ENCODE measurements around the gene HEMGN.

Gene HEMGN

GRCh38 chr9:97972753-97973152 lies 34.8 kb upstream of the HEMGN start:
- Histone ChIP-seq H2BK5ac (ENCODE audit: low read depth, low read length, poor library complexity, severe bottlenecking) (no peak overlapping the region), H4K8ac (ENCODE audit: low read length) (no peak overlapping the region), H3K9ac (ENCODE audit: low read length) (no peak overlapping the region), H2AFZ (ENCODE audit: low read depth, low read length) (no peak overlapping the region), H3K4me1 (ENCODE audit: control insufficient read depth, insufficient read depth, low read depth, low read length) (no peaks in the 10 kb centered on the region), H3K79me1 (replicated peaks; ENCODE audit: low read length, poor library complexity, severe bottlenecking) (no peaks in the 10 kb centered on the region), H3K4me2 (ENCODE audit: low read length, poor library complexity, severe bottlenecking) (no peak overlapping the region), H3K23ac (ENCODE audit: low read length in 2 of 2) (no peak overlapping the region), H3K4me3 (ENCODE audit: insufficient read depth in 1 of 2, low read depth in 1 of 2, low read length in 2 of 2) (no peak overlapping the region), H3K14ac (ENCODE audit: low read length in 2 of 2) (no peak overlapping the region), H3K36me3 (ENCODE audit: control insufficient read depth in 1 of 2, insufficient read depth in 2 of 2, low read depth in 1 of 2, low read length in 2 of 2) (no peaks in the 10 kb centered on the region), H3K27me3 (ENCODE audit: control insufficient read depth in 1 of 2, insufficient read depth in 1 of 2, low read length in 2 of 2) (peaks cover 0 to 6% of the 10 kb centered on the region in 2 experiments), H2BK120ac (ENCODE audit: low read depth, low read length) (no peak overlapping the region), H4K91ac (ENCODE audit: low read length) (no peak overlapping the region), H2AK5ac (ENCODE audit: low read length, severe bottlenecking) (no peak overlapping the region), H3K9me3 (ENCODE audit: control insufficient read depth, low read length) (no peaks in the 10 kb centered on the region), H3K4ac (ENCODE audit: low read depth in 1 of 2, low read length in 2 of 2) (no peak overlapping the region), H2BK15ac (ENCODE audit: low read depth, poor library complexity, severe bottlenecking) (no peak overlapping the region), H2BK12ac (ENCODE audit: low read length in 2 of 2) (no peak overlapping the region), H3K18ac (ENCODE audit: low read depth in 1 of 2, low read length in 2 of 2) (no peak overlapping the region), H3K27ac (ENCODE audit: low read length, poor library complexity, severe bottlenecking) (no peak overlapping the region)
- 83% methylated on average over 4 of the region's 4 CpGs for WGBS
- DNase-seq, result no peak

- DNase-seq, result no peak
- Histone ChIP-seq H3K18ac (ENCODE audit: low read depth in 1 of 2, low read length in 2 of 2) (no peak overlapping the region), H3K79me1 (replicated peaks; ENCODE audit: low read length, poor library complexity, severe bottlenecking) (no peaks in the 10 kb centered on the region), H3K4me2 (ENCODE audit: low read length, poor library complexity, severe bottlenecking) (no peak overlapping the region), H2AFZ (ENCODE audit: low read depth, low read length) (no peak overlapping the region), H3K9me3 (ENCODE audit: control insufficient read depth, low read length) (no peaks in the 10 kb centered on the region), H3K4me1 (ENCODE audit: control insufficient read depth, insufficient read depth, low read depth, low read length) (no peaks in the 10 kb centered on the region), H3K27me3 (ENCODE audit: control insufficient read depth in 1 of 2, insufficient read depth in 1 of 2, low read length in 2 of 2) (peaks cover 10 to 18% of the 10 kb centered on the region in 2 experiments), H4K8ac (ENCODE audit: low read length) (no peak overlapping the region), H3K27ac (ENCODE audit: low read length, poor library complexity, severe bottlenecking) (no peak overlapping the region), H3K4me3 (ENCODE audit: insufficient read depth in 1 of 2, low read depth in 1 of 2, low read length in 2 of 2) (no peak overlapping the region), H2BK120ac (ENCODE audit: low read depth, low read length) (no peak overlapping the region), H2BK15ac (ENCODE audit: low read depth, poor library complexity, severe bottlenecking) (no peak overlapping the region), H3K23ac (ENCODE audit: low read length in 2 of 2) (no peak overlapping the region), H3K14ac (ENCODE audit: low read length in 2 of 2) (no peak overlapping the region), H2AK5ac (ENCODE audit: low read length, severe bottlenecking) (no peak overlapping the region), H3K36me3 (ENCODE audit: control insufficient read depth in 1 of 2, insufficient read depth in 2 of 2, low read depth in 1 of 2, low read length in 2 of 2) (no peaks in the 10 kb centered on the region), H3K9ac (ENCODE audit: low read length) (no peak overlapping the region), H2BK12ac (ENCODE audit: low read length in 2 of 2) (no peak overlapping the region), H2BK5ac (ENCODE audit: low read depth, low read length, poor library complexity, severe bottlenecking) (no peak overlapping the region), H4K91ac (ENCODE audit: low read length) (no peak overlapping the region), H3K4ac (ENCODE audit: low read depth in 1 of 2, low read length in 2 of 2) (no peak overlapping the region)
- WGBS, result 75% methylated on average over 6 of the region's 7 CpGs
These were observed 32.2 kb upstream of the HEMGN start for GRCh38 chr9:97970165-97970564.

- no peaks in the 10 kb centered on the region for H3K9me3 ChIP-seq (ENCODE audit: control insufficient read depth, low read length)
- H3K9ac ChIP-seq (ENCODE audit: low read length), result no peak overlapping the region
- no peak for DNase-seq
- H3K4me3 ChIP-seq (ENCODE audit: insufficient read depth in 1 of 2, low read depth in 1 of 2, low read length in 2 of 2), result no peak overlapping the region
- H2AFZ ChIP-seq (ENCODE audit: low read depth, low read length), result no peak overlapping the region
- no peak overlapping the region for H4K8ac ChIP-seq (ENCODE audit: low read length)
- no peaks in the 10 kb centered on the region for H3K4me1 ChIP-seq (ENCODE audit: control insufficient read depth, insufficient read depth, low read depth, low read length)
- no peaks in the 10 kb centered on the region for H3K36me3 ChIP-seq (ENCODE audit: control insufficient read depth in 1 of 2, insufficient read depth in 2 of 2, low read depth in 1 of 2, low read length in 2 of 2)
- H2AK5ac ChIP-seq (ENCODE audit: low read length, severe bottlenecking), result no peak overlapping the region
- no peak overlapping the region for H2BK12ac ChIP-seq (ENCODE audit: low read length in 2 of 2)
- no peak overlapping the region for H4K91ac ChIP-seq (ENCODE audit: low read length)
- no peak overlapping the region for H3K14ac ChIP-seq (ENCODE audit: low read length in 2 of 2)
- no peak overlapping the region for H3K4ac ChIP-seq (ENCODE audit: low read depth in 1 of 2, low read length in 2 of 2)
- H3K27me3 ChIP-seq (ENCODE audit: control insufficient read depth in 1 of 2, insufficient read depth in 1 of 2, low read length in 2 of 2), result peaks cover 10 to 28% of the 10 kb centered on the region in 2 experiments
- H3K18ac ChIP-seq (ENCODE audit: low read depth in 1 of 2, low read length in 2 of 2), result no peak overlapping the region
- H2BK15ac ChIP-seq (ENCODE audit: low read depth, poor library complexity, severe bottlenecking), result no peak overlapping the region
- no peak overlapping the region for H3K27ac ChIP-seq (ENCODE audit: low read length, poor library complexity, severe bottlenecking)
- no peaks in the 10 kb centered on the region for H3K79me1 ChIP-seq (replicated peaks; ENCODE audit: low read length, poor library complexity, severe bottlenecking)
- 100% methylated on average over 1 of the region's 2 CpGs for WGBS
- H2BK5ac ChIP-seq (ENCODE audit: low read depth, low read length, poor library complexity, severe bottlenecking), result no peak overlapping the region
- no peak overlapping the region for H3K23ac ChIP-seq (ENCODE audit: low read length in 2 of 2)
- no peak overlapping the region for H3K4me2 ChIP-seq (ENCODE audit: low read length, poor library complexity, severe bottlenecking)
- H2BK120ac ChIP-seq (ENCODE audit: low read depth, low read length), result no peak overlapping the region
These were observed 31.0 kb upstream of the HEMGN start for GRCh38 chr9:97969014-97969413.

GRCh38 chr9:97966493-97966892 lies 28.5 kb upstream of the HEMGN start:
- Histone ChIP-seq H3K4me1 (ENCODE audit: control insufficient read depth, insufficient read depth, low read depth, low read length) (no peaks in the 10 kb centered on the region), H3K14ac (ENCODE audit: low read length in 2 of 2) (no peak overlapping the region), H2AFZ (ENCODE audit: low read depth, low read length) (no peak overlapping the region), H3K4me3 (ENCODE audit: insufficient read depth in 1 of 2, low read depth in 1 of 2, low read length in 2 of 2) (no peak overlapping the region), H3K79me1 (replicated peaks; ENCODE audit: low read length, poor library complexity, severe bottlenecking) (no peaks in the 10 kb centered on the region), H2BK5ac (ENCODE audit: low read depth, low read length, poor library complexity, severe bottlenecking) (no peak overlapping the region), H3K9me3 (ENCODE audit: control insufficient read depth, low read length) (no peaks in the 10 kb centered on the region), H2BK120ac (ENCODE audit: low read depth, low read length) (no peak overlapping the region), H3K9ac (ENCODE audit: low read length) (no peak overlapping the region), H3K4ac (ENCODE audit: low read depth in 1 of 2, low read length in 2 of 2) (no peak overlapping the region), H2BK15ac (ENCODE audit: low read depth, poor library complexity, severe bottlenecking) (no peak overlapping the region), H3K27me3 (ENCODE audit: control insufficient read depth in 1 of 2, insufficient read depth in 1 of 2, low read length in 2 of 2) (peaks cover 10 to 22% of the 10 kb centered on the region in 2 experiments), H3K36me3 (ENCODE audit: control insufficient read depth in 1 of 2, insufficient read depth in 2 of 2, low read depth in 1 of 2, low read length in 2 of 2) (no peaks in the 10 kb centered on the region), H3K23ac (ENCODE audit: low read length in 2 of 2) (no peak overlapping the region), H4K91ac (ENCODE audit: low read length) (no peak overlapping the region), H2AK5ac (ENCODE audit: low read length, severe bottlenecking) (no peak overlapping the region), H3K18ac (ENCODE audit: low read depth in 1 of 2, low read length in 2 of 2) (no peak overlapping the region), H3K4me2 (ENCODE audit: low read length, poor library complexity, severe bottlenecking) (no peak overlapping the region), H2BK12ac (ENCODE audit: low read length in 2 of 2) (no peak overlapping the region), H3K27ac (ENCODE audit: low read length, poor library complexity, severe bottlenecking) (no peak overlapping the region), H4K8ac (ENCODE audit: low read length) (no peak overlapping the region)
- DNase-seq, result no peak
- WGBS, result 50% methylated on average over 1 of the region's 1 CpG

Data from mesenchymal stem cell (in vitro differentiated cells and primary cell).